ENCODE measurements around the gene CST9L. TPM values are rescaled to one million over a fixed set of nuclear protein-coding genes. Genes with fewer than 3 reads are reported as not detected.

CST9L gene
- total RNA-seq, 1 experiment from 2014 or later = not detected

GRCh38 chr20:23546435-23547144, 21.7 kb downstream of the CST9L start:
- POLR2A ChIA-PET = no interaction called here
- no peak for ATAC-seq
- H3K4me3 ChIP-seq (replicated peaks in 1 of 2; ENCODE audit: low read depth in 1 of 2, low read length in 2 of 2) = no peak overlapping the region

More at GRCh38 chr20:23546435-23547144, 21.7 kb downstream of the CST9L start:
- intact Hi-C loops (cut with micrococcal nuclease) = no loop called here
- CTCF ChIA-PET = no interaction called here
- no peak for DNase-seq (ENCODE audit: low read depth, low spot score)
- H3K4me1 ChIP-seq (ENCODE audit: control insufficient read depth in 1 of 2, insufficient read depth in 2 of 2, low read length in 2 of 2) = peaks cover 0 to 2% of the 10 kb centered on the region in 2 experiments; a peak in 1 of 4 replicates
- H3K27me3 ChIP-seq (ENCODE audit: insufficient read depth, low read length) = peaks cover 30% of the 10 kb centered on the region; the same call in 1 of the 2 replicates
- H3K79me2 ChIP-seq (ENCODE audit: insufficient read depth, low read length) = no peaks in the 10 kb centered on the region
- H2AFZ ChIP-seq (ENCODE audit: low read depth, low read length, poor library complexity, severe bottlenecking) = no peak overlapping the region
- H3K9me3 ChIP-seq (ENCODE audit: control insufficient read depth in 1 of 2, insufficient read depth in 1 of 2, low read depth in 1 of 2, low read length in 2 of 2) = no peaks in the 10 kb centered on the region
- H3K9ac ChIP-seq (ENCODE audit: low read length) = no peak overlapping the region
- no peaks in the 10 kb centered on the region for H4K20me1 ChIP-seq (ENCODE audit: insufficient read depth)
- H3K27ac ChIP-seq (ENCODE audit: low read depth, low read length) = no peak overlapping the region
- no TSS peak for BruUV-seq (replicated peaks)
- H3K4me2 ChIP-seq (ENCODE audit: low read length) = no peak overlapping the region
- TF ChIP-seq SIN3A (IDR thresholded peaks at IDR 0.05; ENCODE audit: low read depth) = no peak
- no peak for TF ChIP-seq REST (IDR thresholded peaks at IDR 0.05; ENCODE audit: low read depth)
- TF ChIP-seq YY1 (IDR thresholded peaks at IDR 0.05; ENCODE audit: extremely low read depth, insufficient replicate concordance, low read depth, low read length) = no peak
- no peak for TF ChIP-seq RAD21 (IDR thresholded peaks at IDR 0.05; ENCODE audit: low read depth)
- no peak for TF ChIP-seq POLR2A (IDR thresholded peaks at IDR 0.05; ENCODE audit: borderline replicate concordance, extremely low read depth, insufficient read depth, insufficient read length)
- no peak for TF ChIP-seq ZBTB33 (IDR thresholded peaks at IDR 0.05; ENCODE audit: extremely low read depth, insufficient replicate concordance, low read length)
- no peak for TF ChIP-seq EZH2 (IDR thresholded peaks at IDR 0.05)
- TF ChIP-seq FOSL1 (IDR thresholded peaks at IDR 0.05; ENCODE audit: low read depth) = no peak
- no peaks in the 10 kb centered on the region for H3K36me3 ChIP-seq (ENCODE audit: control insufficient read depth in 1 of 2, insufficient read depth in 2 of 2, low read length in 2 of 2)
- RAD21 ChIA-PET (ENCODE audit: low non-redundant PET in 1 of 2, low total read pairs in 2 of 2, uncharacterized antibody in 2 of 2, unreplicated experiment in 2 of 2) = no interaction called here
- no peaks in the 10 kb centered on the region for H3K9me2 ChIP-seq (ENCODE audit: insufficient read depth)
